ENCODE data around the gene AP4B1. TPM values are rescaled to one million over a fixed set of nuclear protein-coding genes. Genes with fewer than 3 reads are reported as not detected.

AP4B1 gene
- total RNA-seq, 1 donor from 2014 or later: 16.8 TPM

DNA sequence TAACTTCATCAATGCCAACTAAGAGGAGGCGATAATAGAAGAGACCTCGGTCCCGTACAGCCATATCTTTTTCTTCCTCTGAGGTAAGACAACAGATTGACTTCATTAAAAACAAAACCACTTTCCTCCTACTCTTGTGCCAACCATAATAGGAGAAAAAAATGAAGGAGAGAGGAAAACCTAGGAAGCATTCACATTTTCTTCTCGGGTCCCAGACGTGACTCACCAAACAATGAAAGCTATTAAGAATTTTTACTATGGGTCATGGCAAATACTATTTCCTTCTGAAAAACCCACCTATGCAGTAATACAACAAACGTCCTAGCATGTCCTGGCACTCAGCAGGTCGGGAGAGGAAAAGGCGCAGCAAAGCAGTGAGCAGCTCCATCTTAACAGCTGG, 8.6 kb downstream of the AP4B1 start:
- DNase-seq (ENCODE audit: low read depth in 2 of 2): peak in 1 of 2 donors; percentile 19

DNA sequence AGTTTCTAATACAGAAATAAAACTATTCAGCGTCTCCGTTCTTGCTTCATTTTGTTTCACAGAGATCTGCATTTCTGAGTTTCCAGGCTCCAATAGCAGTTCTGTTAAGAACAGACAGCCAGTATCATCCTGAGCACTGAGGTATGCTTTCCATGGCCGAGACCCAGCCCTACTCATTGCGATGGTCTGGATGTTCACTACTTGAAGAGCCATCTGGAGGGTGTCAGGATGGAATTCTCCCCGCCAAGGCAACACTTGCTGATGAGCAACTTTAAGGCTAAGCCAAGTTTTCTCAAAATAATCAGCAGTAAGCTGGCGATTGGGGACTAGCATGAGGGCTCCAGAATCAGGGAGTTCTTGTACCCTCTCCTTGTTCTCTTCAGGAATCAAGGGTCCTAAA, 9.5 kb downstream of the AP4B1 start:
- DNase-seq (ENCODE audit: low read depth in 2 of 2): no peak

DNA sequence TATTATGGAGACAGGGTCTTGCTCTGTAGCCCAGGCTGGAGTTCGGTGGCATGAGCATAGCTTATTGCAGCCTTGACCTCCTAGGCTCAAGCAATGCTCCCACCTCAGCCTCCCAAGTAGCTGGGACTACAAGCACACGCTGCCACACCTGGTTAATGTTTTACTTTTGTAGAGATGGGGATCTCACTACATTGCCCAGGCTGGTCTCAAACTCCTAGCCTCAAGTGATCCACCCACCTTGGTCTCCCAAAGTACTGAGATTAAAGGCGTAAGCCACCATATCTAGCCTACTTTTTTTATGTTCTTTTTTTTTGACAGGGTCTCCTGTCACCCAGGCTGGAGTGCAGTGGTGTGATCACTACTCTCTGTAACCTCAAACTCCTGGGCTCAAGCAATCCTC, 11.3 kb downstream of the AP4B1 start:
- no peak for DNase-seq (ENCODE audit: low read depth in 2 of 2)

DNA sequence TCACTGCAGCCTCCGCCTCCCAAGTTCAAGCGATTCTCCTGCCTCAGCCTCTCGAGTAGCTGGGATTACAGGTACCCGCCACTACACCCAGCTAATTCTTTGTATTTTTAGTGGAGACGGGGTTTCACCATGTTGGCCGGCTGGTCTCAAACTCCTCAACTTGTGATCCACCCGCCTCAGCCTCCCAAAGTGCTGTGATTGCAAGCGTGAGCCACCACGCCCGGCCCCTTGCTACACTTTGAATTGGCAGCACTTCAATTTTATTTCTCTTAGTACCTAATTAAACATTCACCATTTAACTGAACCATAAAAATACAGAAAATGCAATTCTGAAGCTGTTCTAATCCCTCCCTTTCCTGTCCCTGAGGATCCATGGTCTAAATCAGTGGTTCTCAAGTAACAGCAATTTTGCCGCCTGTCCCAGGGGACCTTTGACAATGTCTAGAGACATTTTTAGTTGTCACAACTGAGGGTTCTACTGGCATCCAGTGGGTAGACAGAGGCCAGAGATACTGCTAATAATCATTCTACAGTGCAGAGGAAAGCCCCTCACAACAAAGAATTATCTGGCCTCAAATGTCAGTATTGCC, 12.9 kb downstream of the AP4B1 start:
- no peak for DNase-seq (ENCODE audit: low read depth in 2 of 2)

DNA sequence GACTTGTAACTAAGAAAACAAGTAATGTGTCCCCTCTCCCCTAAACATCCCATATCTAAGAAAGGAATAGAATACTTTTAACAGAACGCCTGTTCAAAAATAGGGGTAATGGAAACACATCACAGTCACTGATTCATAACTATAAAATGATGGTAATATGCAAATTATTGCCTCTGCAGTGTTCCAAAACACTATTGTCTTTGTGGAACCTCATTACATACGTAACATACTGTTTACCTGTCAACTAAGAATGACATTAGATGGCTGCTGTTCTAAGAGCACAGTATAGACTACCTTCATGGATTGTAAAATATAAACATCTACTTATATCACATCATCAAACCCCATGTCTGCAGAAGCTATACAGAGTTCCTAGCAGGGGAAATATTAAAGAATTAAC, 13.8 kb downstream of the AP4B1 start:
- no peak for DNase-seq (ENCODE audit: low read depth in 2 of 2)

DNA sequence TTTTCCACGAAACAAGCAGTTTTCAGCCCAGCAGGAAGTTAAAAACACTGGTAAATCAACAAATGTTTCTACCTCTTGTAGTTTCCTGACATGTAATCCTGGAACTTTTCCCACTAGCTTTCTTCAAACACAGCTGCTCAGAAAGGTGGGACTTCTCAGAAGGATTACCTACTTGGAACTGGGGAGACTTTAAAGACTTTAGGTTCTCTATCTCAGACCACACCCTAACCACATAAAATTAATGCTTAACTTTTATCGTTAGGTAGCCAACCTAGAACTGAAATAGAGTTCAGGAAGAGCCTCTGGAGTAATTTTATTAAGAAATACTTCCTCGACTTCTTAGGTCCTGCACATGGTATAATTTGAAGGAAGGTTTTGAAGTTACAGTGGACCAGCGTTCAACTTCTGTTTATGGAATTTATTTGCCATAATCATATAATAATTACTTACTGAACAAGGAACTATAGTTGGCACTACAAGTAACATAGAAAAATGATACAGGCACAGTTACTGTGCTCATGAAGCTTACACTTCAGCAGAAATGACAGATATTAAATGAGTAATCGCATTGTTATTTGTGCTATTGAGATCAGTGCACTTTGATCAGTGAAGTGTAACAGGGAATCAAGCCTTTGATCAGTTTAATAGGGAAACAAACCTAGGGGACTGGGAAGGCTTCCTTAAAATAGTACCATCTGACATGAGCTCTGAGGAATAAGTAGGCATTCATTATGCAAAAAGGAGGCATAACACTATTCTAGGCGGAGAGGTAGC, 17.0 kb downstream of the AP4B1 start, which contains the start of gene BCL2L15:
BCL2L15 (minus strand) TSS at position 180 of the 774 bp plus-strand sequence. CDS start 206 bp downstream, outside the sequence.
- DNase-seq (ENCODE audit: low read depth in 2 of 2): no peak

DNA sequence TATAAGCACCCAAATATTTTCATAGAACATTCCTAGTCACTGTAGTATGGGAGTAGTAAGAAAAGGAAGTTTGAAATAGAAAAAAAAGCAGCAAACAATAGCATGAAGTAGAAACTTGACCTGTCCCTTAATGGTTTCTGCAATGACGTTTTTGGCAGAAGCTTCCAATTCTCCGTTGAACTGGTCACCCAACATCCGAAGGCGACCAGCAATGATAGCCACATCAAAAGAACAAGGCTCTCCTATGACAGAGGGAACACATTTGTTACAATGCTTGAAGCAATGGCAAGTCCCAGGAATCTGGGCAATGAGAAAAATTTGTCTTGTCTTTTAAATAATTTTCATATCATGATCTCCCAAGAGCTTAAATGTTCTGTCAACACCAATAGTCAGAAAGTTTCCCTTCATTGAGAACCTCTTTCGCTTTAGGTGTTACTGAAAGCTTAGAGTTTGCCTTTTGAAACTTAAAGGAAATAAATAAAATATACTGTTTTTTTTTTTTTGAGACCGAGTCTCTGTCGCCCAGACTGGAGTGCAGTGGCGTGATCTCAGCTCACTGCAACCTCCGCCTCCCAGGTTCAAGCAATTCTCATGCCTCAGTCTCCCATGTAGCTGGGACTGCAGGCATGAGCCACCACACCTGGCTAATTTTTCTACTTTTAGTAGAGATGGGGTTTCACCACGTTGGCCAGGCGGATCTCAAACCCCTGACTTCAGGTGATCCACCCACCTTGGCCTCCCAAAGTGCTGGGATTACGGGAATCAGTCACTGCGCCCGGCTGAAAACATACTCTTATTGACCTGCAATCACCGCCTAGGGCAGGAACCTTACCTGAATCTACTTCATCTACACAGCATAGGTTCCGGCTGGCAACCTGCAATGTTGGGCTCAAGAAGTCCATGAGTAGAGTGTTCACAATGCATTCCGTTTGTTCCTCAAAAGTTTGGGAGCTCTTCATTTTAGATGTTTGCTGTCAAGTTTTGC, 17.9 kb downstream of the AP4B1 start:
- no peak for DNase-seq (ENCODE audit: low read depth in 2 of 2)

DNA sequence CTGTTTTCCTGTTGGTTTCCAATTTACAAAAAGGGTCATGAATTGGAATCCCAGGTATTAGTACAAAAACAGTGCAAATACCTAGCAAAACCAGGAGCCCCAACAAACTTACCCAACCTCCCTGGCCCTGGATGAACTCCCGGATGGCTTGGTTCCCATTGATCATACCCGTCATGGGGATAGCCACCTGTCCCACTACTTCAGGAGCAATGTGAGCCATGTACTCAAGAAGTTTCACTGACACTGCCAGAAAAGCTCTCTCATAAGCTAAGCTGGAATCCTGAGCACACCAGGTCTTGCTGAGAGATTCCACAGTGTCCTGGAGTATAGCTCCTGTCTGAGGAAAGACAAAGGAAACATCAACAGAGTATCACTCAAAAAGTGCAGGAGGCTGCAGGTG, 22.9 kb downstream of the AP4B1 start:
- no peak for DNase-seq (ENCODE audit: low read depth in 2 of 2)

DNA sequence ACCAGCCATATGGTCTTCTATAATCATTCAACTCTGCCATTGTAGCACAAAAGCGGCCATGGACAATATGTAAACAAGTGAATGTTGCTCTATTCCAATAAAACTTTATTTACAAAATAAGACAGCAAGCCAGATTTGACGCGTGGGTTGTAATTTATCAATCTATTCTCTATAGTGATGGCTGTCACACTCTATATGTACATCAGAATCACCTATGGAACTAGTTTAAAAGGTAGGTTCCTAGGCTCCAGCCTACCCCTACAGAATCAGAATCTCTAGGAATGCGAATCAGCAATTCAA, 24.9 kb downstream of the AP4B1 start:
- DNase-seq (ENCODE audit: low read depth in 2 of 2): no peak

DNA sequence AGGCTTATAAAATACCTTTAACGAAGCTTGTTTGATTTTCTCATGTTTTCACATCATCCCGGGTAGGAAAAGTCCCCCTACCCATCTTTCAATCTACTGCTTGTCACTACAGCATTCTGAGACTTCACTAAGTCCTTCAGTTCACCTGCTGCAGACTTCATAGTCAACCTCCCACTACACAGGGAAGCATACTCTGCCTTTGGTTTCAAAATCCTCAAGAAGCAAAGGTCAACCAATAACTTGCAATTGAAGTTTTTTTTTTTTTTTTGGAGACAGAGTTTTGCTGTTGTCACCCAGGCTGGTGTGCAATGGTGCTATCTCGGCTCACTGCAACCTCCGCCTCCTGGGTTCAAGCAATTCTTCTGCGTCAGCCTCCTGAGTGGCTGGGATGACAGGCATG, 28.4 kb downstream of the AP4B1 start:
- DNase-seq (ENCODE audit: low read depth in 2 of 2): no peak

DNA sequence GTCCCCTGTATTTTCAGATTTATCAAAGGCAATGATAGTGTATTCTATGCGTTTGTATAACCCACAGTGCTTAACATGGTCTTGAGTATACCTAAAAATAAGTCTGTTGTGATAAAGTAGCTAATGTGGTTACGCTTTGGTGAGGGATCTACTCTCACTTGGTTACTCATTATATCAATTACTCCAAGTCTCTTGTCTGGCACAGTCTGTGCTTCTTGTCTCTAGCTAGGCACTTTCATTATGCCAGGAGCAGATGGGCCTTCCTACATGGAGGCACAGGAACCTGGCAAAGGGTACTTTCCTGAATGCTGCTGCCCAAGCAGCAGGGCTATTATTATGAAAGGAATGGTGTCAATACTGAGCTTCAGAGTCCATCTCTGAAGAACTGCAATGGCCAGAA, 28.9 kb downstream of the AP4B1 start:
- no peak for DNase-seq (ENCODE audit: low read depth in 2 of 2)

DNA sequence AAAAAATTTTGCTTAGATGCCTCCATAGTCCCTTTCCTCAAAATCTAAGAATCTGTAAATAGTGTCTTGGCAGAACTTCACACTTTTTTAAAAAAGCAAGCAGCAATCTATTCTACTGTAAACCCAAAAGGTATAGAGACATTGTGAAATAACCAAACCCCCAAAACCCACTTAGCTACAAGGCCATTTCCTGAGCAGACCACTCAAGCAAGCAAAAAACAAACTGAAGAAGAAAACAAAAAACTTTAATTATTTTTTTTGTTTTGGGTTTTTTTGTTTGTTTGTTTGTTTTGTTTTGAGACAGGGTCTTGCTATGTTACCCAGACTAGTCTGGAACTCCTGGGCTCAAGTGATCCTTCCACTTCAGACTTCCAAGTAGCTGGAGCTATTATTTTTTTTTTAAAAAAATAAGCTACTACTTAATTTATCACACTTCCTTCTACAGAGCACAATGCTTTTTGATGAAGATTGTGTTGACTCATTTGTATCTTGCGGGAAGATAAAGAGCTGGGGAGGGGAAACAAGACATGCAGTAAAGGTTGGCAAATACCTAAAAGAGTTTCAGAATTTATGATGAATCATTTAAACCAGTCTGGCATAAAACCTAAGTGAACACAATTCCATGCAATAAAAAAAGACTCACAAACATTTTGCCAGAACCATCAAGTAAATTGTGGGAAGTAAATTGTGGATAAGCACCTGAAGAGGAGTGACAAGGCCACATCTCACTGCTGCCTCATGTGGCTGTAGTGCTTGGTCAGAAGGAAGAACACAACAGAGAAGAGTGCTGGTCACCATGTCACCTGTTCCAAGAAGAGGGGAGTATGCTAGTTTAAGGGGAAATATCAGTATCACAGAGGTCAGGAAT, 30.4 kb downstream of the AP4B1 start:
- peak in 1 of 2 donors; percentile 33 for DNase-seq (ENCODE audit: low read depth in 2 of 2)

DNA sequence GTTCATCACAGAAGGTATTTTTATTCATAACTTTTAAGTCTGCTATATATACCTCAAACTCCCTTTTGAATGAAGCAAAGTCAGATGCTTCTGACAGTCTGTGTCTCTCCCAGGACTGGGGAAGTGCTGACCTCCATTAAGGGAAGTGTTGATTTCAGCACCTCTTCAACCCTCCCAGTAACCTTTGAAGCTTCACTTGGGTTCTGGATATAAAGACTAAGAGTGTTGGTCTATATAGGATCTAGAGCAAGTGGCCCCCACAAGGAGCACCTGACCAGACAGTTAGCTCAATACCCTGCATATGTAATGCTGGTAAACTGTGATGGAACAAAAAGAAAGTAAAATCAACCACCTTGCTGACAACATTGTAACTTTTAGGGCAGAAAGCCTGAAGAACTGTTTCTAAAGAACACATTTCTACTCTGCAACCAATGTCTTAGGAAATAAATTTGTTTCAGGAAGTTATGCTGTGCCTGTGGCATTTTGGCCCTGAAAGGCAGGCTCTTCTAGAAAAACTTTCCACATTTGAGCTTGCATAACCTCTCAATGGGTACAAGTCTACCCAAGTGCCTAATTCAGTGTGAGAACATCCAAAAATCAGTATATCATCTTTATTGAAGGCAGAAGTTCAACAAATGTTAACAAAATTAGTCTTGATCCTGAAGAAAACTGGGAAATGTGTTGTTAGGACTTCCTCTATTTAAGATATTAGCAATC, 32.2 kb downstream of the AP4B1 start:
- DNase-seq (ENCODE audit: low read depth in 2 of 2): no peak

DNA sequence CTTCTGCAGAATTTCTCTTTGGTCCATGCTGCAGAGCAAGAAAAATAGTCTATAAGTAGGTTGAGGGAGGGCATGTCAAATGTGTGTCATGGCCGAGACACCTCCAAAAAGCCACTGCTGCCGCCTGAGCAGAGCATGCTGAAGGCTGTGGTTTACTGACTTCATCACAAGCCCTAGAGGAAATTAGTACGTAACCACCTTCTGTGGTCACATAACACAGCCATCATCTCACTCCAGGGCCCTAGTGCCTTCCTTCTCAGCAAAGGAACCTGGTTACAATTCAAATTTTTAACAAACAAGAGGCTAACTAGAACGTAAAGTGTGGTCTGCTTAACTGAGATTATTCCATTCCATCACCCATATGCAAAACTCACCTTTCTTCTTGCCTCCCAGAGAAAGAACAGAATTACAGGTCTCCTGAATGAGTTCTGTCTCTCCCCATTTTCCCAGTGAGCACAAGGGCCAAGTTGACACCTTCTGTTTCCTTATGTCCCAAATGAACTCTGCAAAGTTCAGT, 32.9 kb downstream of the AP4B1 start, which contains the start of gene PTPN22:
PTPN22 (minus strand) TSS at position 116 of the 517 bp plus-strand sequence.
- DNase-seq (ENCODE audit: low read depth in 2 of 2): no peak

DNA sequence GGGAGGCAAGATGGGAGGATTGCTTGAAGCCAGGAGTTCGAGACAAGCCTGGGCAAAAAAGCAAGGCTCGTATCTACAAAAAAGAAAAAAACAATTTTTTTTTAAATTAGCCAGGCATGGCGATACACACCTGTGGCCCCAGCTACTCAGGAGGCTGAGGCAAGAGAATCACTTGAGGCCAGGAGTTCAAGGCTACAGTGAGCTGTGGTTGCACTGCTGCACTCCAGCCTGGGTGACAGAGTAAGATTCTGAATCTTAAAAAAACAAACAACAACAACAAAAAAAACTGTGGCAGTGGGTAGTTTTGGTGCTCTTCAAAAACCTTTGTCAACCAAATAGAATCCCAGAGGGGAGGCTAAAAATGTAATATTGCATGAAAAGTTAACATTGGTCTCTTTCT, 33.8 kb downstream of the AP4B1 start:
- DNase-seq (ENCODE audit: low read depth in 2 of 2): no peak

DNA sequence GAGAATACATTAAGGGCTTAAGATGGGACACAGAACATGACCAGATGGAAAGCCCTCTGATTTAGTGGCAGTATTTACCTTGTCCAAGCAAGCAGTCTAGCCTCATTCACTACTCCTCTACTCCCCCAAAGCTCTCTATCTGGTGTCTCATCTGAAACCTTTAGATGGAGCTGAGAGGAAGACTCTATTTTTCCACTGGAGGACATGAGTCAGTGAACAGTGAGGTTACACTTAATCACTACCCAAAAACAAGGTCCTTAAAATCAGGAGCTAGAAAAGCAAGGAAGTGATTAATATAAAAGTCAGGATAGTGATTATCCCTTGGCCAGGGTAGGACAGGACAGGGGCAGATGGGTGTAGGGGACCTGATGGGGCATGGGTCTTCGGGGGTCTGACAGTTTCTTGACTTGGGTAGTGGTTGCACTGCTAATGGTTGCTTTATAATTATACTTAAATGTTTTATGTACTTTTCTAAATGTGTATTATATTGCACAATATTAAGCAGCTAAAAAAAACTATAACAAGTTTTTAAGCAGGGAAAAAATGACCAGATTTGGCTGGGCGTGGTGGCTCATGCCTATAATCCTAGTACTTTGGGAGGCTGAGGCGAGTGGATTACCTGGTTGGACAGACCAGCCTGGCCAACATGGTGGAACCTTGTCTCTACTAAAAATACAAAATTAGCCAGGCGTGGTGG, 36.1 kb downstream of the AP4B1 start:
- peak in 1 of 2 donors; percentile 28 for DNase-seq (ENCODE audit: low read depth in 2 of 2)

DNA sequence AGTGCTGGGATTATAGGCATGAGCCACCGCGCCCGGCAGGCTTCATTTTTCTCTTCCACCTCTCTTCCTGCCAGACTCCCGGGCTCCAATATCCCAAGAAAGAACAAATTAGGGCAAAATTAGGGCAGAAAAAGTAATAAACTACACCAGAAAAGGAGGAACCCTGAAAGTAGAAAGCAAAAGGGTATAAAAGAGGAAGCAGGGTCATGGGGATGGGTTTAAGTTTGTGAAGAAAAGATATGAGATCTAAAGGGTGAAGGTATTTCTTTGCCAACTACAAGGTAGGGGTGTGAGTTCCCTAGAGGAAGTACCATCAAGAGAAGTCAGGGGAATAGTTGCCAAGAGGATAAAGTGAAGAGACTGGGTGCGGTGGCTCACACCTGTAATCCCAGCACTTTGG, 43.0 kb downstream of the AP4B1 start:
- DNase-seq (ENCODE audit: low read depth in 2 of 2): no peak

DNA sequence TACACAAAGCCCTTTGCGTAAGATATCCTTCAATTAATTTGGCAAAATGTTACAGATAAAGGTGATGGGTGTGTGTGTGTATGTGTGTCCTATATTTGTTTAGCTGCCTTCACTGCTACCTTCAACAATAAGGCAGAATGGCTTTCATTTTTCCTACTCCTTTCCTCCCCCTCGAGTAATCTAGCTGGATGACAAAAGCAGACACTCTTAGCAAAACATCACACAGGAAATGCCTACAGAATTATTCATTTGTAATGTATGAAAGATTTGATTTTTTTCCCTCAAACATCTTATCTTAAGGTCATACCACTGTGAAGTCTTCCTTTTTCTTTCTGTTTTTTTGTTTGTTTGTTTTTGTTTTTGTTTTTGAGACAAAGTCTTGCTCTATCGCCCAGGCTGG, 43.7 kb downstream of the AP4B1 start:
- DNase-seq (ENCODE audit: low read depth in 2 of 2): peak; percentile 1 to 76

DNA sequence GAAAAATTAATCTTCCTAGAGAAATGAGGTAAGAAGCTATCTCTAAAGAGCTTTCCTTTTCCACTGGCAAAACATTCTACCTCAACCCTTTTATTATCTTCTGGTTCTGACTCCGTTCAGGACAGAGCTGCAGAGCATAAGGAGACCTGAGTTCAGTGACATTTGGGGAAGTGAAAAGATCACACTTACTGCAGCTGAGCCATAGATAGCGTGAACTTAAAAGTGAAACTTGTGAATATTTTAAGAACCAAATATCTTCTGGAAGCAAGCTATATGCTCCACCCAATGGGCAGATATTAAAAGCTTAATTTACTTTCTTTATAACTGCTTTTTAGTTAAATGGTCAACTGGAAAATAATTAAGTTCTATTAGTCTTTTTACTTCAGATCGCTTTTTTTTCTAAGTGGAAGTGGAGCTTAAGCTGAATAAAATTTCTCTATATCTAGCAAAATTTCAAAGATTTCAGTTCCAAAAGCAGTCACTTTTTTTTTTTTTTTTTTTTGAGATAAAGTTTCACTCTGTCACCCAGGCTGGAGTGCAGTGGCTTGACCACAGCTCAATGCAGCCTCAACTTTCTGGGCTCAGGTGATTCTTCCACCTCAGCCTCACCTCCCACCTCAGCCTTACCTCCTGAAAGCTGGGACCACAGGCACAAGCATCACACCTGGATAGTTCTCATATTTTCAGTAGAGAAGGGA, 45.0 kb downstream of the AP4B1 start:
- DNase-seq (ENCODE audit: low read depth in 2 of 2): no peak
